Spleen (tissue), 7 donors: ENCODE data around the gene SEMA3F.

Source experiments
- POLR2A ChIP-seq, 3 donors: fragments of 450-650 bp; IDR thresholded peaks; one replicate each; pipeline ENCODE4 v1.5.1; 2017; ENCODE audit warnings: antibody characterized with exemption in 3 of 3, mild to moderate bottlenecking in 1 of 3
- TF ChIP-seq, protein P1 (sequence below), 11 experiments: fragments of 200-600 bp in 7 of 11; fragments of 450-650 bp in 4 of 11; sonication (generic) in 4 of 11; IDR thresholded peaks in 8 of 11; conservative IDR thresholded peaks in 3 of 11; 1 replicate in 7 of 11; 2 replicates in 4 of 11; pipeline versions ENCODE4 v1.4.0 to v1.8.0; 2016 to 2021; ENCODE audit warnings: antibody characterized with exemption in 11 of 11, inconsistent platforms in 4 of 11, mild to moderate bottlenecking in 1 of 11
- donor health status: DM: no; HTN: no; CAD: no; lungs with moderate emphysema.
- donor health status: DM: no; HTN: no; CAD: no.
- donor health status: DM: no; HTN: no; CAD: no.

DNA sequence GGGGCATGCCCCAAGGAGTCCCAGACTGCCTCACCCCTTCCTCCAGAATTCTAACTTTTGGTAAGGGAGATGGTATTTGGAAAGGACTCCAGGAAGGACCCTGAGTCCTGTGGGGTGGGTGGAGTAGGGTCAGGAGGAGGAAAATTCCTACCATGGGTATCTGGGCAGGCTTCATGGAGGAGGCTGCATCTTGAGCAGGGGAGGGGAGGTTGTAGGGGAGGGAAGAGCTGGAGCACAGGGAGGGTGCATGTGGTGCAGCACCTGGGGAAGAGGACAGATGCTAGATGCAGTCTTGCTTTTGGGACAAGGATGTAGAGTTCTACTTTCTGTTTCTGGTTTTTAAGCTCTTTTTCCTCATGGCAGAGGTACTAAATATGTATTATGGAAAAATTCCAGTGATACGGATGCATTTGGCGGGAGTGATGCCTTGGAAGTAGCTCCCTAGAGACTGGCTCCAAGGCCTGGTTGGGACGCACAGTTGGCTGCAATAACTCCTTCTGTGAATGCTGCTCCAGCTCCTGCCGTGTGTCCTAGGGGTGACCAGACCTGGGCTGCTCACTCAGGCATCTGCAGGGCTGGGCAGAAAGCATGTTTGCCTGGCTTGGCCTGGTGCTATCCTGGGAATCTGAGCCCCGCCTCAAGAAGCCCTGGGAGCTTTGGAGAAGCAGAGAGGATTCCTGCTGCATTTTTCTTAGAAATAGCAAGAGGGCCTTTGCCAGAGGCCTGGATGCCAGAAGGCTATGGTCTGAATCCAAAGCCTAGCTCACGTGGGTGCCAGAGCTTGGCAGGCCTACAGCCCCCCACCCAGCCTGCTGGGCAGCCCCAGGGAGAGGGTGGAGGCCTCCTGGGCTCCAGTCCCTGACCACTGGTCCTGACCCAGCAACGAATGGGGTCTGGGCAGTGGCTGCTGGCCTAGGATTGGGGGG lies 10.1 kb downstream of the SEMA3F start:
- TF ChIP-seq, protein P1, sequence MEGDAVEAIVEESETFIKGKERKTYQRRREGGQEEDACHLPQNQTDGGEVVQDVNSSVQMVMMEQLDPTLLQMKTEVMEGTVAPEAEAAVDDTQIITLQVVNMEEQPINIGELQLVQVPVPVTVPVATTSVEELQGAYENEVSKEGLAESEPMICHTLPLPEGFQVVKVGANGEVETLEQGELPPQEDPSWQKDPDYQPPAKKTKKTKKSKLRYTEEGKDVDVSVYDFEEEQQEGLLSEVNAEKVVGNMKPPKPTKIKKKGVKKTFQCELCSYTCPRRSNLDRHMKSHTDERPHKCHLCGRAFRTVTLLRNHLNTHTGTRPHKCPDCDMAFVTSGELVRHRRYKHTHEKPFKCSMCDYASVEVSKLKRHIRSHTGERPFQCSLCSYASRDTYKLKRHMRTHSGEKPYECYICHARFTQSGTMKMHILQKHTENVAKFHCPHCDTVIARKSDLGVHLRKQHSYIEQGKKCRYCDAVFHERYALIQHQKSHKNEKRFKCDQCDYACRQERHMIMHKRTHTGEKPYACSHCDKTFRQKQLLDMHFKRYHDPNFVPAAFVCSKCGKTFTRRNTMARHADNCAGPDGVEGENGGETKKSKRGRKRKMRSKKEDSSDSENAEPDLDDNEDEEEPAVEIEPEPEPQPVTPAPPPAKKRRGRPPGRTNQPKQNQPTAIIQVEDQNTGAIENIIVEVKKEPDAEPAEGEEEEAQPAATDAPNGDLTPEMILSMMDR (IDR thresholded peaks at IDR 0.05 in 8 of 11, conservative IDR thresholded peaks at IDR 0.05 in 3 of 11) = no peak
- TF ChIP-seq POLR2A (IDR thresholded peaks at IDR 0.05) = no peak
